T-cell (primary cell): ENCODE data around the gene OGA. TPM values are rescaled to one million over a fixed set of nuclear protein-coding genes. Genes with fewer than 3 reads are reported as not detected.

Experiments
- ATAC-seq, 4 experiments: fragments of 200-7000 bp in 3 of 4; fragments of 150-1000 bp in 1 of 4; cut with Tn5 transposase; replicated peaks in 1 of 4; 1 replicate in 3 of 4; 2 replicates in 1 of 4; pipeline ENCODE4 v1.10.0; 2021; ENCODE audit warnings: moderate library complexity in 3 of 4, mild to moderate bottlenecking in 2 of 4, moderate number of reproducible peaks in 1 of 4
- CTCF ChIA-PET, 2 donors: fragments of 300-600 bp; sonication (Branson Sonifier 250); formaldehyde crosslinking; loops; one replicate each; lab custom pipeline; 2022; ENCODE audit warnings: antibody characterized with exemption in 2 of 2; lab: Charles Lee
- POLR2A ChIA-PET, 2 donors: fragments of 300-600 bp; sonication (Branson Sonifier 250); formaldehyde crosslinking; loops; one replicate each; lab custom pipeline; 2022; ENCODE audit warnings: antibody characterized with exemption in 2 of 2; lab: Charles Lee
- DNase-seq, 35 experiments: peaks; one replicate each; pipeline versions ENCODE4 v3.0.0 to v3.0.0-alpha.2; 2013 to 2023
- H3K27ac ChIP-seq: one replicate; pipeline ENCODE4 v1.5.1; 2013; ENCODE audit warnings: low read length
- H3K27me3 ChIP-seq, 2 experiments: replicated peaks in 1 of 2; 1 replicate in 1 of 2; 2 replicates in 1 of 2; pipeline versions ENCODE4 v1.6.1 to v1.7.0; 2013; ENCODE audit warnings: low read length in 1 of 2, mixed read lengths in 1 of 2; ENCODE audit not compliant: control insufficient read depth in 2 of 2, insufficient read depth in 2 of 2; ENCODE audit errors: extremely low read depth in 1 of 2
- H3K36me3 ChIP-seq, 2 donors: 1 replicate in 1 of 2; 2 replicates in 1 of 2; pipeline versions ENCODE4 v1.6.1 to v1.7.0; 2013; ENCODE audit warnings: low read length in 1 of 2; ENCODE audit not compliant: control insufficient read depth in 2 of 2, insufficient read depth in 1 of 2; ENCODE audit errors: extremely low read depth in 1 of 2
- H3K4me1 ChIP-seq, 2 experiments: 1 replicate in 1 of 2; 2 replicates in 1 of 2; pipeline versions ENCODE4 v1.6.1 to v1.7.0; 2013; ENCODE audit warnings: low read length in 2 of 2, mixed read lengths in 1 of 2; ENCODE audit not compliant: insufficient read depth in 2 of 2, control insufficient read depth in 1 of 2; ENCODE audit errors: extremely low read depth in 1 of 2
- H3K4me3 ChIP-seq, 2 donors: 1 replicate in 1 of 2; 2 replicates in 1 of 2; pipeline versions ENCODE4 v1.5.1 to v1.7.0; 2013; ENCODE audit warnings: mild to moderate bottlenecking in 2 of 2, low read length in 1 of 2, moderate library complexity in 1 of 2; ENCODE audit not compliant: control insufficient read depth in 1 of 2; ENCODE audit errors: extremely low read depth in 1 of 2
- H3K9me3 ChIP-seq: 2 replicates; pipeline ENCODE4 v1.7.0; 2013
- H3K27ac Mint-ChIP-seq, 2 donors: one replicate each; pipeline ENCODE4 v1.8.0; 2020 to 2021; ENCODE audit warnings: mild to moderate bottlenecking in 2 of 2, mixed read lengths in 2 of 2
- H3K27me3 Mint-ChIP-seq, 2 donors: one replicate each; pipeline ENCODE4 v1.8.0; 2021 to 2022; ENCODE audit warnings: mixed read lengths in 2 of 2
- H3K36me3 Mint-ChIP-seq: one replicate; pipeline ENCODE4 v1.8.0; 2021; ENCODE audit warnings: mixed read lengths
- H3K4me1 Mint-ChIP-seq, 3 donors: one replicate each; pipeline ENCODE4 v1.8.0; 2020 to 2022; ENCODE audit warnings: mixed read lengths in 3 of 3, mild to moderate bottlenecking in 1 of 3
- H3K4me3 Mint-ChIP-seq, 3 donors: one replicate each; pipeline ENCODE4 v1.8.0; 2020 to 2022; ENCODE audit warnings: mild to moderate bottlenecking in 3 of 3, mixed read lengths in 3 of 3, moderate library complexity in 3 of 3
- H3K9me3 Mint-ChIP-seq, 3 donors: one replicate each; pipeline ENCODE4 v1.8.0; 2020 to 2022; ENCODE audit warnings: mixed read lengths in 3 of 3
- whole genome bisulfite sequencing: methylation state at CpG from one replicate; pipeline ENCODE4 v1.1.5; 2013; ENCODE audit warnings: missing lambda C conversion rate; ENCODE audit not compliant: insufficient coverage; 5-methylcytosine and 5-hydroxymethylcytosine counted together
- total RNA-seq, 35 experiments: library from RNA in 6 of 35; stranded (reverse) in 6 of 35; fragments of 120-200 nt in 1 of 35; gene quantifications; one replicate each; pipeline versions ENCODE4 v1.2.1 to v1.2.4 and lab custom pipeline; 2013 to 2026

OGA gene
- total RNA-seq, 5 donors from 2014 or later (not counting 1 experiment from before 2014, with no cell fraction given), result 232 to 364 (median 244) TPM

GRCh38 chr10:101748496-101748895, 69.7 kb downstream of the OGA start:
- CTCF ChIA-PET, result no interaction called here
- no peak for ATAC-seq

GRCh38 chr10:101745074-101745696, 73.1 kb downstream of the OGA start:
- H3K9me3 Mint-ChIP-seq, result no peaks in the 10 kb centered on the region
- H3K36me3 Mint-ChIP-seq, result no peaks in the 10 kb centered on the region
- no peaks in the 10 kb centered on the region for H3K4me1 Mint-ChIP-seq
- DNase-seq (no peak), ATAC-seq (no peak)
- no peak overlapping the region for H3K27ac ChIP-seq
- no peaks in the 10 kb centered on the region for H3K4me1 ChIP-seq
- peaks cover 4 to 10% of the 10 kb centered on the region in 2 experiments for H3K27me3 ChIP-seq
- H3K36me3 ChIP-seq, result no peaks in the 10 kb centered on the region
- 80% methylated on average over 7 of the region's 9 CpGs for WGBS
- peaks cover 13 to 16% of the 10 kb centered on the region in 2 donors for H3K27me3 Mint-ChIP-seq
- ChIA-PET POLR2A (no interaction called here), CTCF (no interaction called here)
- no peak overlapping the region for H3K4me3 Mint-ChIP-seq
- H3K4me3 ChIP-seq, result no peak overlapping the region
- no peaks in the 10 kb centered on the region for H3K9me3 ChIP-seq
- H3K27ac Mint-ChIP-seq, result no peak overlapping the region

More at GRCh38 chr10:101748496-101748895, 69.7 kb downstream of the OGA start:
- Mint-ChIP-seq H3K4me1 (no peaks in the 10 kb centered on the region), H3K9me3 (no peaks in the 10 kb centered on the region), H3K27me3 (peaks cover 12 to 14% of the 10 kb centered on the region in 2 donors), H3K27ac (no peak overlapping the region), H3K4me3 (no peak overlapping the region), H3K36me3 (no peaks in the 10 kb centered on the region)
- Histone ChIP-seq H3K9me3 (no peaks in the 10 kb centered on the region), H3K27me3 (peaks cover 0 to 6% of the 10 kb centered on the region in 2 experiments), H3K27ac (no peak overlapping the region), H3K4me3 (no peak overlapping the region), H3K4me1 (no peaks in the 10 kb centered on the region), H3K36me3 (no peaks in the 10 kb centered on the region)
- WGBS, result 94% methylated on average over 3 of the region's 3 CpGs
- POLR2A ChIA-PET, result no interaction called here
- DNase-seq, result no peak

GRCh38 chr10:101744267-101744666, 74.0 kb downstream of the OGA start:
- DNase-seq (no peak), ATAC-seq (no peak)
- Mint-ChIP-seq H3K9me3 (no peaks in the 10 kb centered on the region), H3K36me3 (no peaks in the 10 kb centered on the region), H3K4me1 (no peaks in the 10 kb centered on the region), H3K4me3 (no peak overlapping the region), H3K27ac (no peak overlapping the region), H3K27me3 (peaks cover 17 to 21% of the 10 kb centered on the region in 2 donors)
- H3K36me3 ChIP-seq, result no peaks in the 10 kb centered on the region
- no peaks in the 10 kb centered on the region for H3K4me1 ChIP-seq
- H3K4me3 ChIP-seq, result no peak overlapping the region
- WGBS, result no CpG with 5 or more reads among the region's 3 CpGs
- no peak overlapping the region for H3K27ac ChIP-seq
- peaks cover 4 to 14% of the 10 kb centered on the region in 2 experiments for H3K27me3 ChIP-seq
- ChIA-PET CTCF (no interaction called here), POLR2A (no interaction called here)
- no peaks in the 10 kb centered on the region for H3K9me3 ChIP-seq

- H3K4me1 Mint-ChIP-seq, result no peaks in the 10 kb centered on the region
- no peaks in the 10 kb centered on the region for H3K4me1 ChIP-seq
- ATAC-seq (no peak), DNase-seq (no peak)
- CTCF ChIA-PET, result interaction anchor here in 1 of 2 donors (0.9 kb wide), 1 partner anchor 9 kb away, joined by 3 read pairs; no protein-coding TSS in a partner anchor
- no peak overlapping the region for H3K4me3 Mint-ChIP-seq
- H3K27me3 ChIP-seq, result peaks cover 4 to 22% of the 10 kb centered on the region in 2 experiments
- no peak overlapping the region for H3K4me3 ChIP-seq
- POLR2A ChIA-PET, result interaction anchor here in 1 of 2 donors (0.6 kb wide), 1 partner anchor 360 kb away, joined by 5 read pairs; no protein-coding TSS in a partner anchor
- H3K36me3 ChIP-seq, result no peaks in the 10 kb centered on the region
- no peak overlapping the region for H3K27ac ChIP-seq
- H3K9me3 ChIP-seq, result no peaks in the 10 kb centered on the region
- WGBS, result 0% methylated on average over 1 of the region's 2 CpGs
- no peaks in the 10 kb centered on the region for H3K9me3 Mint-ChIP-seq
- no peaks in the 10 kb centered on the region for H3K36me3 Mint-ChIP-seq
- peaks cover 17 to 23% of the 10 kb centered on the region in 2 donors for H3K27me3 Mint-ChIP-seq
- H3K27ac Mint-ChIP-seq, result no peak overlapping the region
Observed at GRCh38 chr10:101741938-101742337, 76.3 kb downstream of the OGA start.

GRCh38 chr10:101736666-101737065, 81.6 kb downstream of the OGA start:
- DNase-seq, result no peak
- Mint-ChIP-seq H3K27me3 (peaks cover 27 to 33% of the 10 kb centered on the region in 2 donors), H3K27ac (no peak overlapping the region), H3K4me3 (no peak overlapping the region), H3K4me1 (no peaks in the 10 kb centered on the region), H3K9me3 (no peaks in the 10 kb centered on the region), H3K36me3 (no peaks in the 10 kb centered on the region)
- H3K9me3 ChIP-seq, result no peaks in the 10 kb centered on the region
- H3K27ac ChIP-seq, result no peak overlapping the region
- POLR2A ChIA-PET, result no interaction called here
- no peaks in the 10 kb centered on the region for H3K36me3 ChIP-seq
- H3K4me3 ChIP-seq, result no peak overlapping the region
- no peaks in the 10 kb centered on the region for H3K4me1 ChIP-seq
- CTCF ChIA-PET, result no interaction called here
- no peak for ATAC-seq
- WGBS, result 71% methylated on average over 1 of the region's 3 CpGs
- peaks cover 2 to 25% of the 10 kb centered on the region in 2 experiments for H3K27me3 ChIP-seq

Other genes with a start within 250 kb of the OGA start
- gene POLL, start 230.2 kb downstream of the OGA start, total RNA-seq, result 10 to 100 TPM; 27.1 to 52.6 (median 43.4) TPM
- 1 to 10 TPM in 2 of 5 donors, under 1 TPM in 2, not detected in 1; 0.35 to 1.2 (median 0.97) TPM for gene DPCD, start 230.1 kb downstream of the OGA start, total RNA-seq
- 10 to 100 TPM; 83.7 to 90.4 (median 86.9) TPM for gene FBXW4, start 123.3 kb downstream of the OGA start, total RNA-seq
- gene FGF8, start 42.3 kb downstream of the OGA start, total RNA-seq, result not detected
- 10 to 100 TPM; 13.1 to 29.7 (median 26.0) TPM for gene NPM3, start 35.0 kb downstream of the OGA start, total RNA-seq
- 1 to 10 TPM; 2.0 to 3.4 (median 3.1) TPM for gene KCNIP2, start 25.4 kb upstream of the OGA start, total RNA-seq
- 10 to 100 TPM; 26.4 to 30.0 (median 27.2) TPM for gene ARMH3, start 237.7 kb upstream of the OGA start, total RNA-seq
- 10 to 100 TPM; 12.5 to 33.4 (median 26.7) TPM for gene HPS6, start 246.9 kb upstream of the OGA start, total RNA-seq